ENCODE measurements around the gene HIVEP3.

The HIVEP3 gene

DNA sequence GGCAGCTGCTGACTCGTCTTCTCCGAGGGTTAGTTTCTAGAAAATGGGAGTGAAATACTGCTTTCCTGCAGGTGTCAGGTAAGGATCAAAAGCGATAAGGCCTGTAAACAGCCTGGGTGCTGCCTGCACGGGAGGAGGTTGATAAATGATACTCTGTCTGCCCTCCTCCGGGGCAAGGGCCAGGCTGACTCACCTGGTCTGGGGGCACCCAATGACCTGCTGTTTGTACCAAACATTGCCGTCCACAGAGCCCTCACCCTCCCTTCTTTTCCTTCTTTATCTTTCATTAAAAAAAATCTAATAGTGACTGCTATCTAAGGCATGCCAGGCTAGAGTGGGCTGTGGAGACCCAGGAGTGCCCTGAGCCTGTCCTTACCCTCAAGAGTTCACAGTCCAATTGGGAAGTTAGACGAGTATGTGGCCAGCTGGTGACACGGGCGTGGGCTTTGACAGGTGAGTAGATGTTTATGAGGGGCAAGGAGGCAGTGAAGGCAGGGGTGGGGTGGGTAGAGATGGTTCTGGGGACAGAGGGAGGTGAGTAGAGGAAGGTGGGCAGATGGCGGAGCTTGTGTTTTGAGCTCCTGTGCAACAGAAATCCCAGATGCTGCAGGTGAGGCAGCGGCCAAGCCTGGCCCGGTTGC is 450.5 kb downstream of the HIVEP3 start:
- DNase-seq (ENCODE audit: low read depth in 3 of 3) = no peak

DNA sequence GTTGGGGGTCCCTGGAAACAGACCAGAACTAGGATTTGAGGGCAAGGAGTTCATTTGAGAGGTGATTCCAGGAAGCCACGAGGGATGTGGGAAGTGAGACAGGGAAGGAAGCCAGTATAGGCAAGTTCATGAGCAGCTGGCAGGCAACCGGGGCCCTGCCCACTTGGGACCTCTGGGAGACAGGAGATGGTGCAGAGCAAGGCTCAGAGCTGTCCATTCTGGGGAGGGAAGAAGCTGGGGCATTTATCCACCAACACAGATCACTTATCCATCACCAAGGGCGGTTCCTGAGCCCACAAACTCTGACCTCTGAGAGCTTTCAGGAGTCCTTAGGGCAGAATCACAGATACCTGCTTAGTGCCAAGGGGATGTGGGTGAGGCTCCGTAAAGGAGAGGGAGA is 451.0 kb downstream of the HIVEP3 start:
- no peak for DNase-seq (ENCODE audit: low read depth in 3 of 3)

DNA sequence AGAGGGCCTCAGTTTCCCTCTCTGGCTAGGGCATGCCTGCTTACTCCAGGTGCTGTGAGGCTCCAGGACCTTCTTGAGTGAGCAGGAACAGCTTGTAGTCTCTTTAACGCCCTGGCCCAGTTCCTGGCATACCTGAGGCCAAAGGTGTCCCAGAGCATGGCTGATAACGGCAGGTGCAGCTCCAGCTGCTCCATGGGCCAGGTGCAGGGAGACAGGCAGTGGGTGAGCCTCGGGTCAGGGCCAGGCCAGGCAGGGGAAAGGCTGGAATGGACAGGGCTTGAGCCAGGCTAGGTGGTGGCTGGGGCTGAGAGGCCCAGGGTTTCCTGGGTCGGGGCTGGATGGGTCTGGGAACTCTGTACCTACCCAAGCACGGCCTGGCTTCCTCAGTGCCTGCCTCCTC is 452.6 kb downstream of the HIVEP3 start:
- DNase-seq (ENCODE audit: low read depth in 3 of 3) = no peak

DNA sequence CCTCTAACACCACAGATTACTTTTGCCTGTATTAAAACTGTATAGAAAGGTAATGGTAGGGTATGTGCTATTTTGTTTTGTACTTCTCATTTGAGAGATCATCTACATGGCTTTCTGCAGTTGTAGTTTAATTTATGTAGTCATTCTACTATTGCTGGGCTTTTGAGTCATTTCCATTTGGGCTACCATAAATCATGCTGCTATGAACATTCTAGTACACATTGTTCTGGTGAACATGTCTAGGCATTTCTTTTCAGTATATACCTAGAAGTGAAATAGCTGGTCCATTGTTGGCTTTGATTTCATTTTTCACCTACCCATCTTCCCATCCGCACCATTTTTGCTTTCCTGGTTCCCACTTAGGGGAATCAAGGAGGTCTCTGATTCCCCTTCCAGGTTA is 453.0 kb downstream of the HIVEP3 start:
- no peak for DNase-seq (ENCODE audit: low read depth in 3 of 3)

DNA sequence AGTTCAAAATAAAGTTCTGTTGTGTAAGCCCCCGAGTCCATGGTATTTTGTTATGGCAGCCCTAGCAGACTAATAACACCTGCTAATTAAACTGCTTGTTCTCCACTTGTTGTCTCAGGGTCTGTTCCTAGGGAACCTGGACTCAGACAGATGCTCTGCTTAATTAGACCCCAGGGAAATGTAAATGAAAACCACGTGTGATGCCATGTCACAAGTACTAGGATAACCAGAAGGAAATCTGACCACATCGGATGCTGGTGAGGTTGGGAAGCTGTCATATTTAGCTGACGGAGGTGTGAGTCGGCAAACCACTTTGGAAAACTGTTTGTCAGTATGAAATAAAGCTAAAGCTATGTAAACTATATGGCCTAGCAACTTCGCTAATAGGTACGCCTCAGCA is 453.8 kb downstream of the HIVEP3 start:
- DNase-seq (ENCODE audit: low read depth in 3 of 3) = no peak

DNA sequence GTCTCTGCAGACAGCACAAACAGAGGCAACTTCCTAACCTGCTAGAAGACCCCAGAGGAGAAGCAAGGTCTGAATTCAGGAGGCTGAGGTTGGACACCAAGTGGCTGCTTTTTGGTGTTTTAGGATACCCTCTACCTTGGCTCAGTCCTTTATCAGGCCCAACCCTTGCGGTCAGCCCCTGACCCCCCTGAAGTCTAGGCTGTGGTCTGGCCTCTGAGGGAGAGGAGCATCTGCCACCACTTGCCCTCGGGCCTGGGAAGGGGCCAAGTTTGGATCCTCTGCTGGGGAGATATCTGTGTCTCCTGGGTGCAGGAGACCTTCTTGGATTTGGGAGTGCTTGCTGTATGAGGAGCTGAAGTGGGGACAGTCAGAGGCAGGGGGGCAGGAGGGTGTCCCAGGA is 455.2 kb downstream of the HIVEP3 start:
- DNase-seq (ENCODE audit: low read depth in 3 of 3) = no peak

DNA sequence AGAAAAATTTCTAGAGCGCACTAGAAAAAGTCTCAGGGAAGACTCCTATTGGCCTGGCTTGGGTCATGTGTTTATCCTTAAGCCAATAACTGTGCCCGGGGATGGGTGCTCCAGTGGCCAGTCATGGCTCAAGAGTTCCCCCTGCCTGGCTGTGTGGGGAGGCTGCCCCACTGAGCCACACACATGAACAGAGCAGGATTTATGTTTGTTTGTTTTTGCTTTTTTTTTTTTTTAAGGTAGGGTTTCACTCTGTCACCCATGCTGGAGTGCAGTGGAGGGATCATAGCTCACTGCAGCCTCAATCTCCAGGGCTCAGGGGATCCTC is 456.1 kb downstream of the HIVEP3 start:
- DNase-seq (ENCODE audit: low read depth in 3 of 3) = no peak

DNA sequence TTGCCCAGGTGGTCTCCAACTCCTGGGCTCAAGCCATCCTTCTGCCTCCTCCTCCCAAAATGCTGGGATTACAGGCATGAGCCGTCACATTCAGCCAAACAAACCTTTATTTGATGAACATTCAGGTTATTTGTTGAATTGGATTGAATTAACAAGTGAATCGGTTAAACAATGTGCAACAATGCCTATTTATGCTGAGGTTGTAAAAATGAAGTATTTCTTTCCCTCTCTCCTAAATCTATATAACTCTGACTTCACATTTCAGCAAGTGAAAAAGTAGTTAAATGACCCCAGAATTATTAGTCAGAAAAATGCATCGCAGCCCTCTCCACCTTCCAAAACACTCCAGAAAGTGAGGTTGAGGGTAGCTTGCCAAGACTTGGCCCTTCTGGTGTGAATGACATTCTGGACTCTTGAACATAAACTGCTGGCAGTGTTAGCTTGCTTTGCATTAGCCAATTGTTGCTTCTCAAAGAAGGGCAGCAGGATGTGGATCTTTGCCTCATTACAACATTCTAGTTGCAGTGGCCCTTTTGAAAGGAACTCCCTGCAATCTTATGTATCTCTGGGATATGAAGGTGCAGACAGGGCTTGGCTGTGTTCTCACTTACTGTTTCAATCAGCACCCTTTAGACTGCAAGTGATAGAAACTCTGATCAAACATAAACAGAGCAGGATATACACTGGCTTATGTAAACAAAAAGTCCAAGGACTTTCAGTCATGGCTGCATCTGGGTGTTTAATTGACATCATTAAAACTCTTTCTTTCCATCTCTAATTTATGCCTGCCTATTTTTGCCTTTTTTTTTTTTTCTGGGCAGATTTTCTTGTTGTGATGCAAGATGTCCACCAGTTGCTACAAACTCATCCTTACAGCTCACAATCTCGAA is 456.7 kb downstream of the HIVEP3 start:
- no peak for DNase-seq (ENCODE audit: low read depth in 3 of 3)

DNA sequence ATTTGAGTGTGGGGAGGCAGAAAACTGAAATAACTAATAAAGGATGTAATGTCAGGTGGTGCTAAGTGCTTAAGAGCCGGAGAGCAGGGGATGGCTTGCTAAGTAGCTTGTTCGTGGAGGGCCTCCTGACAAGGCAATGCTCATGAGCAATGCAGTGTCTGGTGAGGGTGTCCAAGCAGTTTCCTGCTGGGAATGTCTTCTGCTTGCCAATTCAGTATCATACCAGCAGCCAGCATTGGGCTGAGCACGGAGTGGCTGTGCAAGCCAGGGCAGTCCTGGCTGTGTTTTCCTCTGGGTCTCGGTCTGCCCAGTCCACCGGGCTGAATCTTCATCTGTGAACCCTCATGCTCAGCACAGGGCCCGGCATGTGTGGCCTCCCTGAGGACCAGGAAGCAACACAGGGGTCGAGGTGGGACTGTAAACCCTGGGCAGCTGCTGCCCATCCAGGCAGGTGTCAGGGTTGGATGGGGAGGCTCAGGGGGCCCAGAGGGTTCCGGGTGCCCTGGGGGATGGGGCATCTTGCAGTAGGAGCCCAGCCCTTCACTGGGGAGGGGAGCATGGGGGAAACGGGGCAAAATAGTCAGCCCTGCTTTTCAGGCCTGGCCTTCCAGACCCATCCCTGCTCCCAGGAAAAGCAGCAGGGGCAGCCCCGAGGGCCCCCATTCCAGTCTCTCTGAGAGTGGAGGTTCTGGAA is 461.7 kb downstream of the HIVEP3 start:
- DNase-seq (ENCODE audit: low read depth in 3 of 3) = no peak
